ENCODE data around the gene OR11A1.
"Not testable (repeated sequence)": the region's sequence is repeated elsewhere in the genome, so short reads cannot be mapped to it uniquely, and the experiment has no call there.

OR11A1 gene

DNA sequence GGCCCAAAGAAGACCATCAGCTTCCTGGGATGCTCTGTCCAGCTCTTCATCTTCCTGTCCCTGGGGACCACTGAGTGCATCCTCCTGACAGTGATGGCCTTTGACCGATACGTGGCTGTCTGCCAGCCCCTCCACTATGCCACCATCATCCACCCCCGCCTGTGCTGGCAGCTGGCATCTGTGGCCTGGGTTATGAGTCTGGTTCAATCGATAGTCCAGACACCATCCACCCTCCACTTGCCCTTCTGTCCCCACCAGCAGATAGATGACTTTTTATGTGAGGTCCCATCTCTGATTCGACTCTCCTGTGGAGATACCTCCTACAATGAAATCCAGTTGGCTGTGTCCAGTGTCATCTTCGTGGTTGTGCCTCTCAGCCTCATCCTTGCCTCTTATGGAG is 5.2 kb upstream of the OR11A1 start:
- no peaks in the 10 kb centered on the region for H3K36me3 ChIP-seq
- no peak overlapping the region for H3K4me3 ChIP-seq (ENCODE audit: low read depth, low read length)
- H3K27me3 ChIP-seq: no peaks in the 10 kb centered on the region; the same call in 1 of the 2 replicates
- TF ChIP-seq, protein P1, sequence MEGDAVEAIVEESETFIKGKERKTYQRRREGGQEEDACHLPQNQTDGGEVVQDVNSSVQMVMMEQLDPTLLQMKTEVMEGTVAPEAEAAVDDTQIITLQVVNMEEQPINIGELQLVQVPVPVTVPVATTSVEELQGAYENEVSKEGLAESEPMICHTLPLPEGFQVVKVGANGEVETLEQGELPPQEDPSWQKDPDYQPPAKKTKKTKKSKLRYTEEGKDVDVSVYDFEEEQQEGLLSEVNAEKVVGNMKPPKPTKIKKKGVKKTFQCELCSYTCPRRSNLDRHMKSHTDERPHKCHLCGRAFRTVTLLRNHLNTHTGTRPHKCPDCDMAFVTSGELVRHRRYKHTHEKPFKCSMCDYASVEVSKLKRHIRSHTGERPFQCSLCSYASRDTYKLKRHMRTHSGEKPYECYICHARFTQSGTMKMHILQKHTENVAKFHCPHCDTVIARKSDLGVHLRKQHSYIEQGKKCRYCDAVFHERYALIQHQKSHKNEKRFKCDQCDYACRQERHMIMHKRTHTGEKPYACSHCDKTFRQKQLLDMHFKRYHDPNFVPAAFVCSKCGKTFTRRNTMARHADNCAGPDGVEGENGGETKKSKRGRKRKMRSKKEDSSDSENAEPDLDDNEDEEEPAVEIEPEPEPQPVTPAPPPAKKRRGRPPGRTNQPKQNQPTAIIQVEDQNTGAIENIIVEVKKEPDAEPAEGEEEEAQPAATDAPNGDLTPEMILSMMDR (IDR thresholded peaks at IDR 0.05; ENCODE audit: low read depth, low read length): no peak
- H3K4me1 ChIP-seq: no peaks in the 10 kb centered on the region
- no peak for DNase-seq
- no peaks in the 10 kb centered on the region for H3K9me3 ChIP-seq

DNA sequence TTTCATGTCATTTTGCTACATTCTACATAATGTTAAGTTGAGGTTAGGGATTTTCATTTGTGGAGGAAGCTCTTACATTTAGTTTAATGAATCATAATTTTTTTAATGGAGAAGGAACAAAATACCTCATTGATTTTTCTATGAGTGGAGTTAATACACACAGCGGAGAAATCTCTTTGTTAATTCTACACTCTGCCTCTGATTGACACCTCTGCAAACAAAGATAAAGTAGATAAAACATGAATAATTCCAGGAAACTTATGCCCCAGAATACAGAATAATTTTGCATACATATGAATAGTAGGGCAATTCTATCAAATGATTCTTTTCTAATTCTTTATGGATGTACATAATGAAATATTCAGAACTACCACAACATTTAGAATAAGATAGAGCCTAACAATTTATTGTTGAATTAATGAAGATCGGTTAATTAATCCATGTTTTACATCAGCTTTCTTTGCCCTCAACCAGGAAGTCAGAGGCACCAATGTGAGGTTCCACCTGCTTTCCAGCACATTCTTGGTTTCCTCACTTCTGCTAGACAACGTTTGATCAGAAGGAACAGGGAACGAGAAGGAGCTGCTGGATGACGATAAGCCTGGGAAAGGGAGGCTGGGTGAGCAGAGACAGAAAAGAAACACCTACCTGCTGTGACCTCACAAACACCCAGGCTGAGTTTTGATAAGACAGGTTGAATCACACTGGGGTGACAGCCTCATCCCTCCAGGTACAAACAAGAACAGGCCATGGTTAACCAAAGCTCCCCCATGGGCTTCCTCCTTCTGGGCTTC is 4.3 kb upstream of the OR11A1 start:
- Histone ChIP-seq H3K9me3 (no peaks in the 10 kb centered on the region), H3K4me3 (ENCODE audit: low read depth, low read length) (no peak overlapping the region), H3K4me1 (no peaks in the 10 kb centered on the region), H3K36me3 (no peaks in the 10 kb centered on the region), H3K27me3 (no peaks in the 10 kb centered on the region; the same call in 1 of the 2 replicates)
- no peak for DNase-seq
- TF ChIP-seq, protein P1 (IDR thresholded peaks at IDR 0.05; ENCODE audit: low read depth, low read length): no peak

DNA sequence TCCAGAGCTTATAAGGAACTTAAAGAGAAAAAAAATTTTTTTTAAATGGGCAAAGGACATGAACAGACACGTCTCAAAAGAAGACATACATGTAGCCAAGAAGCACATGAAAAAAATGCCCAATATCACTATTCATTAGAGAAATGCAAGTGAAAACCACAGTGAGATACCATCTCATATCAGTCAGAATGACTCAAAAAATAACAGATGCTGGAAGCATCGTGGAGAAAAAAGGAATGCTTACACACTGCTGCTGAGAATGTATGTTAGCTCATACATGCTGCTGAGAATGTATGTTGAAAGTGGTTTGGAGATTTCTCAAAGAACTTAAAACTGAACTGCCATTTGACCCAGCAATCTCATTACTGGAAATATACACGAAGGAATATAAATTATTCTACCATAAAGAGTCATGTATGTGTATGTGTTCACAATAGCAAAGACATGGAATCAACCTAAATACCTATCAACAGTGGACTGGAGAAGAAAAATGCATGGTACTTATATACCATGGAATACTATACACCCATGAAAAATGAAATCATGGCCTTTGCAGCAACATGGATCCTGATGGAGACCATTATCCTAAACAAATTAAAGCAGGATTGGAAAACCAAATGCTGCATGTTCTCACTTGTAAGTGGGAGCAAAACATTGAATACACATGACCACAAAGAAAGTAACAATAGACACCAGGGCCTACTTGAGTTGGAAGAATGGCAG is 5.2 kb downstream of the OR11A1 start:
- DNase-seq: no peak
- Histone ChIP-seq H3K9me3 (peaks cover 4% of the 10 kb centered on the region), H3K27me3 (no peaks in the 10 kb centered on the region), H3K36me3 (no peaks in the 10 kb centered on the region), H3K4me3 (ENCODE audit: low read depth, low read length) (no peak overlapping the region), H3K4me1 (no peaks in the 10 kb centered on the region)
- TF ChIP-seq, protein P1 (IDR thresholded peaks at IDR 0.05; ENCODE audit: low read depth, low read length): no peak

DNA sequence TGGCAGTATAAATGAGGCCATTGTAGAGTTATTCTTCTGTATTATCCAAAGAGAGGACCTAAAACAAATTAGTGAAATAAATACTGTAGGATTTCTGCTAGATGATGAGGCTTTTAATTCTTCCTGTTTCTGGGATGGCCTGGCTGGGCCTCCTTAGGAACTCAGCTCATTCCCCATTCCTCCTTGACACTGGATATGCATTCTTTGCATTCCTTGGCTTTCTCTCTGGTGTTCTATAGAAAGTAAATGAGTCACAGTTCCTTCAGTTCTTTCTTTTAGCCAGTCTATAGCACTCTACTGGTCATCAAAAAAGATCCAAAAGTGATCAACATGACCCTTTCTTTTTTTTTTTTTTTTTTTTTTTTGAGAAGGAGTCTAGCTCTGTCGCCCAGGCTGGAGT is 9.2 kb downstream of the OR11A1 start:
- Histone ChIP-seq H3K36me3 (no peaks in the 10 kb centered on the region), H3K27me3 (no peaks in the 10 kb centered on the region), H3K9me3 (peaks cover 4% of the 10 kb centered on the region), H3K4me3 (ENCODE audit: low read depth, low read length) (no peak overlapping the region), H3K4me1 (no peaks in the 10 kb centered on the region)
- DNase-seq: no peak
- TF ChIP-seq, protein P1 (IDR thresholded peaks at IDR 0.05; ENCODE audit: low read depth, low read length): no peak

DNA sequence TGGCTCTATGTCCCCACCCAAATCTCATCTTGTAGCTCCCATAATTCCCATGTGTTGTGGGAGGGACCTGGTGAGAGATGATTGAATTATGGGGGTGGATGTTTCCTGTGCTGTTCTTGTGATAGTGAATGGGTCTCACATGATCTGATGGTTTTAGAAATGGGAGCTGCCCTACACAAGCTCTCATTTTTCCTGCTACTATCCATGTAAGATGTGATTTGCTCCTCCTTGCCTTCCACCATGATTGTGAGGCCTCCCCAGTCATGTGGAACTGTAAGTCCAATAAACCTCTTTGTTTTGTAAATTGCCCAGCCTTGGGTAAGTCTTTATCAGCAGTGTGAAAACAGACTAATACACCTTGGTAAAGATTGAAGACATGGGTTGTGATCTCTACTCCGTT is 12.8 kb downstream of the OR11A1 start:
- H3K27me3 ChIP-seq; H3K36me3 ChIP-seq; DNase-seq; H3K4me1 ChIP-seq; H3K4me3 ChIP-seq (ENCODE audit: low read depth, low read length); H3K9me3 ChIP-seq: not testable (repeated sequence)

DNA sequence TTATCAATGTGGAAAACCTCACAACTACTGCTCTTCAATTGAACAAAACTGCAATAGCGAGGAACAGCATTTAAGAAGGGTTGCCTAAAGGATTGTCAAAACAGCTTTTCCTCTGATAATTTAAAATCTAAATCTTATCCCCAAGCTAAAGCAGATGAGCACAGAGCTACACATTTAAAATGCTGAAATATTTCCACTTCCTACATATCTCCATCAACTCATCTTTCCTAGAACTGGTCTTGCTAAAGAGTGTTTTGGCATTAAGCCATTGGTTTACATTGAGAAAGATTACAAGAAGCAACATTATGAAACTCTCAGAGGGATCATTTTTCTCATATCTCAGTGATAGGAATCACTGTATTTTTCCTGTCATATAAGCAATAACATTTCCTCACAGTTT is 14.2 kb downstream of the OR11A1 start:
- Histone ChIP-seq H3K4me3 (ENCODE audit: low read depth, low read length) (no peak overlapping the region), H3K27me3 (no peaks in the 10 kb centered on the region), H3K36me3 (no peaks in the 10 kb centered on the region), H3K4me1 (no peaks in the 10 kb centered on the region), H3K9me3 (no peaks in the 10 kb centered on the region)
- TF ChIP-seq, protein P1 (IDR thresholded peaks at IDR 0.05; ENCODE audit: low read depth, low read length): no peak
- DNase-seq: no peak
